HFFc6 (cell line): ENCODE data around the gene RSBN1L. TPM values are rescaled to one million over a fixed set of nuclear protein-coding genes. Genes with fewer than 3 reads are reported as not detected.

Source experiments
- DNase-seq: peaks from one replicate; pipeline ENCODE4 v3.0.0-alpha.2; 2018
- H3K27ac Mint-ChIP-seq: 2 replicates; pipeline ENCODE4 v1.8.0; 2020; ENCODE audit warnings: mild to moderate bottlenecking, mixed read lengths
- H3K27me3 Mint-ChIP-seq: 2 replicates; pipeline ENCODE4 v1.8.0; 2021; ENCODE audit warnings: mild to moderate bottlenecking, moderate library complexity, mixed read lengths; ENCODE audit not compliant: insufficient read depth
- H3K36me3 Mint-ChIP-seq: 2 replicates; pipeline ENCODE4 v1.8.0; 2021; ENCODE audit warnings: low read depth, mixed read lengths
- H3K4me1 Mint-ChIP-seq: 2 replicates; pipeline ENCODE4 v1.8.0; 2020; ENCODE audit warnings: low read depth, mixed read lengths
- H3K4me3 Mint-ChIP-seq: 2 replicates; pipeline ENCODE4 v1.8.0; 2020; ENCODE audit warnings: mild to moderate bottlenecking, moderate library complexity, mixed read lengths
- H3K9me3 Mint-ChIP-seq: 2 replicates; pipeline ENCODE4 v1.8.0; 2020; ENCODE audit warnings: mild to moderate bottlenecking, mixed read lengths
- CTCF ChIP-seq: fragments of 200-600 bp; sonication (generic); IDR thresholded peaks from 2 replicates; pipeline ENCODE4 v1.5.0; 2021; ENCODE audit warnings: antibody characterized with exemption, mild to moderate bottlenecking
- total RNA-seq, 6 experiments: library from RNA; stranded (reverse); fragmentation: NEBNext Ultra II Directional; extraction: Animal tissue kit (Norgen Biotek cat#: 25700); gene quantifications; 2 replicates in 1 of 6; 3 replicates in 5 of 6; pipeline ENCODE4 v1.2.3, GENCODE V29; 2021

Gene RSBN1L
- total RNA-seq, 6 experiments from 2014 or later, result 11.2 to 14.0 (median 12.9) TPM

- peaks cover 44% of the 10 kb centered on the region for H3K36me3 Mint-ChIP-seq
- DNase-seq, result no peak
- H3K4me1 Mint-ChIP-seq, result peaks cover 46% of the 10 kb centered on the region
- H3K27me3 Mint-ChIP-seq, result no peaks in the 10 kb centered on the region
- no peak overlapping the region for H3K4me3 Mint-ChIP-seq
- TF ChIP-seq CTCF, result no peak
- no peak overlapping the region for H3K27ac Mint-ChIP-seq
- H3K9me3 Mint-ChIP-seq, result peaks cover 12% of the 10 kb centered on the region; the same call in 1 of the 2 replicates
Observed at GRCh38 chr7:77827999-77828398, 131.7 kb downstream of the RSBN1L start.

GRCh38 chr7:77830649-77831355, 134.5 kb downstream of the RSBN1L start:
- H3K27ac Mint-ChIP-seq, result no peak overlapping the region; the same call in 1 of the 2 replicates
- H3K36me3 Mint-ChIP-seq, result peaks cover 23% of the 10 kb centered on the region
- H3K4me3 Mint-ChIP-seq, result no peak overlapping the region
- no peak for DNase-seq
- H3K27me3 Mint-ChIP-seq, result no peaks in the 10 kb centered on the region
- no peak for TF ChIP-seq CTCF
- peaks cover 62% of the 10 kb centered on the region for H3K4me1 Mint-ChIP-seq
- H3K9me3 Mint-ChIP-seq, result no peaks in the 10 kb centered on the region; the same call in 1 of the 2 replicates

- Mint-ChIP-seq H3K9me3 (no peaks in the 10 kb centered on the region; the same call in 1 of the 2 replicates), H3K4me1 (peaks cover 61% of the 10 kb centered on the region), H3K27me3 (no peaks in the 10 kb centered on the region), H3K27ac (no peak overlapping the region), H3K36me3 (peaks cover 21% of the 10 kb centered on the region), H3K4me3 (no peak overlapping the region)
- DNase-seq, result no peak
- no peak for TF ChIP-seq CTCF
Observed at GRCh38 chr7:77831481-77831880, 135.2 kb downstream of the RSBN1L start.

- Mint-ChIP-seq H3K9me3 (no peaks in the 10 kb centered on the region; the same call in 1 of the 2 replicates), H3K4me1 (peaks cover 56% of the 10 kb centered on the region), H3K27me3 (no peaks in the 10 kb centered on the region), H3K27ac (no peak overlapping the region), H3K36me3 (peaks cover 20% of the 10 kb centered on the region; the same call in 1 of the 2 replicates), H3K4me3 (no peak overlapping the region)
- no peak for DNase-seq
- no peak for TF ChIP-seq CTCF
Observed at GRCh38 chr7:77831953-77832352, 135.7 kb downstream of the RSBN1L start.

Other genes starting within 250 kb of the RSBN1L start
- 10 to 100 TPM; 50.7 to 62.1 (median 56.4) TPM for gene PTPN12, start 159.2 kb upstream of the RSBN1L start, total RNA-seq
- gene TMEM60, start 102.0 kb downstream of the RSBN1L start, total RNA-seq, result 10 to 100 TPM; 20.7 to 25.6 (median 23.7) TPM
- 10 to 100 TPM; 59.8 to 83.2 (median 71.9) TPM for gene PHTF2, start 102.3 kb downstream of the RSBN1L start, total RNA-seq